ENCODE measurements around the gene TBKBP1. TPM values are rescaled to one million over a fixed set of nuclear protein-coding genes. Genes with fewer than 3 reads are reported as not detected.

TBKBP1 gene
- total and polyA plus RNA-seq, 9 of the 15 experiments (the other 6 are each of a cell fraction or from before 2014, with no cell fraction given): 0.03 to 15.6 (median 6.8) TPM

GRCh38 chr17:47725446-47726111, 31.6 kb downstream of the TBKBP1 start (continued):
- TF ChIP-seq REST (IDR thresholded peaks at IDR 0.05; ENCODE audit: borderline replicate concordance) (peak; percentile 74), REST (CRISPR knock-in tag; IDR thresholded peaks at IDR 0.05; ENCODE audit: low read depth) (no peak), FOXJ2 (tag; IDR thresholded peaks at IDR 0.05) (no peak), PRPF4 (IDR thresholded peaks at IDR 0.05; ENCODE audit: insufficient read depth, low read depth, low read length, poor library complexity, severe bottlenecking) (no peak), ZNF197 (CRISPR knock-in tag; IDR thresholded peaks at IDR 0.05; ENCODE audit: low read depth) (no peak), TCF7L2 (IDR thresholded peaks at IDR 0.05; ENCODE audit: low read depth, low read length) (no peak), HNRNPUL1 (IDR thresholded peaks at IDR 0.05; ENCODE audit: low read length) (no peak), HMG20B (CRISPR knock-in tag; IDR thresholded peaks at IDR 0.05) (no peak), FOXM1 (IDR thresholded peaks at IDR 0.05; ENCODE audit: low read depth) (no peak), FOXM1 (CRISPR knock-in tag; IDR thresholded peaks at IDR 0.05; ENCODE audit: low read depth) (no peak), CBX2 (IDR thresholded peaks at IDR 0.05; ENCODE audit: insufficient read depth, low read length, poor library complexity, severe bottlenecking) (no peak), SMARCE1 (IDR thresholded peaks at IDR 0.05) (no peak), POLR2AphosphoS2 (IDR thresholded peaks at IDR 0.05; ENCODE audit: low read length) (no peak), HNRNPK (IDR thresholded peaks at IDR 0.05; ENCODE audit: low read depth, low read length, poor library complexity, severe bottlenecking) (no peak), BCOR (IDR thresholded peaks at IDR 0.05) (peak; percentile 77)
